Esophagus squamous epithelium (tissue), 4 donors: ENCODE measurements around the gene SPON1.
"Not testable (repeated sequence)": the region's sequence is repeated elsewhere in the genome, so short reads cannot be mapped to it uniquely, and the experiment has no call there.

Experiments
- POLR2A ChIP-seq, 4 donors: fragments of 450-650 bp; IDR thresholded peaks; one replicate each; pipeline ENCODE4 v1.6.1; 2017; ENCODE audit warnings: antibody characterized with exemption in 4 of 4, mild to moderate bottlenecking in 4 of 4, moderate library complexity in 3 of 4
- TF ChIP-seq, protein P1 (sequence below), 6 experiments: fragments of 450-650 bp in 4 of 6; fragments of 200-600 bp in 2 of 6; sonication (generic) in 2 of 6; IDR thresholded peaks; one replicate each; pipeline ENCODE4 v1.5.1; 2016 to 2019; ENCODE audit warnings: antibody characterized with exemption in 6 of 6, mild to moderate bottlenecking in 4 of 6, moderate library complexity in 4 of 6

DNA sequence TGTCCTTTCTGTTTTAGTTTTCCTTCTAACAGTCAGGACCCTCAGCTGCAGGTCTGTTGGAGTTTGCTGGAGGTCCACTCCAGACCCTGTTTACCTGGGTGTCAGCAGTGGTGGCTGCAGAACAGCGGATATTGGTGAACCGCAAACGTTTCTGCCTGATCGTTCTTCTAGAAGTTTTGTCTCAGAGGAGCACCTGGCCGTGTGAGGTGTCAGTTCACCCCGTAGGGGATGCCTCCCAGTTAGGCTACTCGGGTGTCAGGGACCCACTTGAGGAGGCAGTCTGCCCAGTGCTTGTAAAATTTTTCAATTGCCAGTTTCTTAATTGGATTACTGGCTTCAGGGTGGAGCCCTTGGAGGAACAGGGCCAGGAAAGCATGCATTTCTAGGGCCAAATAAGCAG, 211.2 kb downstream of the SPON1 start:
- TF ChIP-seq, protein P1, sequence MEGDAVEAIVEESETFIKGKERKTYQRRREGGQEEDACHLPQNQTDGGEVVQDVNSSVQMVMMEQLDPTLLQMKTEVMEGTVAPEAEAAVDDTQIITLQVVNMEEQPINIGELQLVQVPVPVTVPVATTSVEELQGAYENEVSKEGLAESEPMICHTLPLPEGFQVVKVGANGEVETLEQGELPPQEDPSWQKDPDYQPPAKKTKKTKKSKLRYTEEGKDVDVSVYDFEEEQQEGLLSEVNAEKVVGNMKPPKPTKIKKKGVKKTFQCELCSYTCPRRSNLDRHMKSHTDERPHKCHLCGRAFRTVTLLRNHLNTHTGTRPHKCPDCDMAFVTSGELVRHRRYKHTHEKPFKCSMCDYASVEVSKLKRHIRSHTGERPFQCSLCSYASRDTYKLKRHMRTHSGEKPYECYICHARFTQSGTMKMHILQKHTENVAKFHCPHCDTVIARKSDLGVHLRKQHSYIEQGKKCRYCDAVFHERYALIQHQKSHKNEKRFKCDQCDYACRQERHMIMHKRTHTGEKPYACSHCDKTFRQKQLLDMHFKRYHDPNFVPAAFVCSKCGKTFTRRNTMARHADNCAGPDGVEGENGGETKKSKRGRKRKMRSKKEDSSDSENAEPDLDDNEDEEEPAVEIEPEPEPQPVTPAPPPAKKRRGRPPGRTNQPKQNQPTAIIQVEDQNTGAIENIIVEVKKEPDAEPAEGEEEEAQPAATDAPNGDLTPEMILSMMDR (IDR thresholded peaks at IDR 0.05), result not testable (repeated sequence)
- not testable (repeated sequence) for TF ChIP-seq POLR2A (IDR thresholded peaks at IDR 0.05)
